Right lobe of liver (tissue), 6 donors: Measurements from ENCODE around the gene PRKCA. TPM values are rescaled to one million over a fixed set of nuclear protein-coding genes. Genes with fewer than 3 reads are reported as not detected.

Experiments
- ATAC-seq, 4 donors: fragments of 200-7000 bp; cut with Tn5 transposase; one replicate each; pipeline ENCODE4 v1.9.1; 2020; ENCODE audit warnings: mild to moderate bottlenecking in 4 of 4, moderate library complexity in 4 of 4
- DNase-seq, 3 donors: peaks; one replicate each; pipeline ENCODE4 v3.0.0-alpha.2; 2020
- H3K27ac ChIP-seq, 3 donors: fragments of 200-600 bp; one replicate each; pipeline ENCODE4 v1.8.0; 2022
- H3K27me3 ChIP-seq, 2 donors: fragments of 200-600 bp; one replicate each; pipeline ENCODE4 v1.8.0; 2022
- H3K36me3 ChIP-seq, 4 donors: fragments of 200-600 bp; sonication (generic) in 1 of 4; one replicate each; pipeline versions ENCODE4 v1.5.1 to v1.8.0; 2017 to 2022; ENCODE audit warnings: control low read depth in 1 of 4
- H3K4me1 ChIP-seq, 4 donors: fragments of 200-600 bp; sonication (generic) in 1 of 4; one replicate each; pipeline versions ENCODE4 v1.5.1 to v1.8.0; 2017 to 2022; ENCODE audit warnings: control low read depth in 1 of 4
- H3K4me3 ChIP-seq, 3 donors: fragments of 200-600 bp; one replicate each; pipeline ENCODE4 v1.8.0; 2022
- H3K9me3 ChIP-seq, 4 donors: fragments of 200-600 bp; sonication (generic) in 1 of 4; one replicate each; pipeline versions ENCODE4 v1.5.1 to v1.8.0; 2017 to 2022; ENCODE audit warnings: control low read depth in 1 of 4
- CTCF ChIP-seq, 4 donors: fragments of 200-600 bp in 3 of 4; fragments of 450-650 bp in 1 of 4; IDR thresholded peaks; one replicate each; pipeline versions ENCODE4 v1.5.1 to v1.8.0; 2016 to 2022; ENCODE audit warnings: antibody characterized with exemption in 4 of 4, mild to moderate bottlenecking in 2 of 4
- POLR2A ChIP-seq: fragments of 450-650 bp; IDR thresholded peaks from one replicate; pipeline ENCODE4 v1.6.1; 2017; ENCODE audit warnings: antibody characterized with exemption, mild to moderate bottlenecking
- WGBS: methylation state at CpG from one replicate; pipeline ENCODE4 v1.1.6; 2018; ENCODE audit warnings: low coverage, low lambda C conversion rate; ENCODE audit not compliant: insufficient coverage; ENCODE audit errors: missing lambda C conversion rate; 5-methylcytosine and 5-hydroxymethylcytosine counted together
- intact Hi-C, 2 donors: fragments of 100-400 bp; cut with DNase I; formaldehyde crosslinking; loops; one replicate each; pipeline versions ENCODE4 v1.11.2 to v1.14.1; 2022
- total RNA-seq, 6 experiments: library from RNA; depleted of rRNA in 2 of 6; stranded (reverse); fragments of >200 nt in 2 of 6; fragmentation: NEBNext Ultra II Directional in 3 of 6; extraction: Animal tissue kit (Norgen Biotek cat#: 25700) in 3 of 6; gene quantifications; one replicate each; pipeline versions ENCODE4 v1.1.0 to v1.2.4, GENCODE V29; 2016 to 2023
- donor health status: DM: no; HTN: yes; CAD: no.
- donor health status: DM: no; HTN: no; CAD: no.
- donor health status: DM: no; HTN: no; CAD: no.
- donor health status: DM: no; HTN: yes; CAD: no.
- donor health status: DM: no; HTN: yes; CAD: no.

PRKCA gene
- total RNA-seq, 6 experiments from 2014 or later = 11.7 to 23.0 (median 18.7) TPM

GRCh38 chr17:66541461-66542128 is 239.2 kb downstream of the PRKCA start:
- H3K27me3 ChIP-seq = no peaks in the 10 kb centered on the region
- 70% methylated on average over 8 of the region's 8 CpGs for WGBS
- H3K4me1 ChIP-seq = peaks cover 0 to under 1% (median 0%) of the 10 kb centered on the region in 4 donors
- H3K4me3 ChIP-seq = no peak overlapping the region
- intact Hi-C loops = no loop called here
- no peaks in the 10 kb centered on the region for H3K36me3 ChIP-seq
- no peak for DNase-seq
- no peak for ATAC-seq
- no peak overlapping the region for H3K27ac ChIP-seq
- TF ChIP-seq CTCF (IDR thresholded peaks at IDR 0.05) = no peak
- TF ChIP-seq POLR2A = no peak
- H3K9me3 ChIP-seq = no peaks in the 10 kb centered on the region

GRCh38 chr17:66542129-66542966 is 239.9 kb downstream of the PRKCA start:
- intact Hi-C loops = no loop called here
- TF ChIP-seq POLR2A (no peak), CTCF (IDR thresholded peaks at IDR 0.05) (no peak)
- Histone ChIP-seq H3K4me1 (peaks cover 0 to 8% (median 3%) of the 10 kb centered on the region in 4 donors), H3K4me3 (no peak overlapping the region), H3K27me3 (no peaks in the 10 kb centered on the region), H3K9me3 (no peaks in the 10 kb centered on the region), H3K36me3 (no peaks in the 10 kb centered on the region), H3K27ac (no peak overlapping the region)
- ATAC-seq = peak; percentile 32 to 47 (median 33)
- 58% methylated on average over 4 of the region's 4 CpGs for WGBS
- no peak for DNase-seq

GRCh38 chr17:66542967-66543520 is 240.6 kb downstream of the PRKCA start:
- Histone ChIP-seq H3K36me3 (no peaks in the 10 kb centered on the region), H3K27me3 (no peaks in the 10 kb centered on the region), H3K4me3 (no peak overlapping the region), H3K9me3 (no peaks in the 10 kb centered on the region), H3K27ac (no peak overlapping the region), H3K4me1 (peaks cover 0 to 13% (median 6%) of the 10 kb centered on the region in 4 donors)
- WGBS = 100% methylated on average over 3 of the region's 3 CpGs
- no peak for TF ChIP-seq CTCF (IDR thresholded peaks at IDR 0.05)
- TF ChIP-seq POLR2A = no peak
- no peak for ATAC-seq
- no peak for DNase-seq
- intact Hi-C loops = no loop called here

GRCh38 chr17:66543526-66543925 is 241.1 kb downstream of the PRKCA start:
- no peaks in the 10 kb centered on the region for H3K36me3 ChIP-seq
- H3K27ac ChIP-seq = no peak overlapping the region
- no peak for TF ChIP-seq POLR2A
- TF ChIP-seq CTCF (IDR thresholded peaks at IDR 0.05) = no peak
- no peaks in the 10 kb centered on the region for H3K27me3 ChIP-seq
- intact Hi-C loops = no loop called here
- H3K4me1 ChIP-seq = peaks cover 0 to 18% (median 9%) of the 10 kb centered on the region in 4 donors
- H3K9me3 ChIP-seq = no peaks in the 10 kb centered on the region
- WGBS = 94% methylated on average over 2 of the region's 2 CpGs
- ATAC-seq (no peak), DNase-seq (no peak)
- no peak overlapping the region for H3K4me3 ChIP-seq
